Measurements from ENCODE around the gene ABCA13.

ABCA13 gene

DNA sequence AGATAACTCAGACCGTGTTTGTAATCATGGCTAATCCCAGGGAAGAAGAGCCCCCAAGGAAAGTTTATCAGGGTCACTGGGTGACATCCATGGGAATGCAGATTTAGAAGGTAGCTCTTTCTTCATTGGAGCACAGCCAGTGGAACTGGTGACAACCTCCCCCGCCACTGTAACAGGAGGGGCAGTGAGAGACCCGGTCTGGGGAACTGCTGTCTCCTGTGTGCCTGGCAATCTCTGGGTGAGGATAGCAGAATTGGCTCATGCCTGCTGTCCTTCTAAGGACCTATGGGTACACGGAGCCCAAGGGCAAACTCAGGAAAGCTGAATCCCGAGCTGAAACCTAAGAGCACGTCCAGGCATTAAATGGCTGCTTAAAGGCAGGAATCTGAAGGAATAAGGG is 341.6 kb downstream of the ABCA13 start:
- peaks cover 5% of the 10 kb centered on the region for H3K4me1 ChIP-seq (ENCODE audit: control insufficient read depth, insufficient read depth, low read length)

GRCh38 chr7:48515171-48515570 is 343.9 kb downstream of the ABCA13 start:
- Histone ChIP-seq H3K27me3 (ENCODE audit: control insufficient read depth, insufficient read depth, low read length) (no peaks in the 10 kb centered on the region), H3K9me3 (ENCODE audit: control insufficient read depth, insufficient read depth, low read length) (no peaks in the 10 kb centered on the region), H3K4me1 (ENCODE audit: control insufficient read depth, insufficient read depth, low read length) (peaks cover 5% of the 10 kb centered on the region), H3K27ac (ENCODE audit: low read depth, low read length) (no peak overlapping the region), H3K36me3 (ENCODE audit: control insufficient read depth, insufficient read depth, low read length) (no peaks in the 10 kb centered on the region), H3K4me3 (ENCODE audit: low read depth, low read length) (no peak overlapping the region), H3K9ac (ENCODE audit: low read depth, low read length) (no peak overlapping the region)

More for the DNA sequence above, 341.6 kb downstream of the ABCA13 start:
- Histone ChIP-seq H3K27me3 (ENCODE audit: control insufficient read depth, insufficient read depth, low read length) (no peaks in the 10 kb centered on the region), H3K9me3 (ENCODE audit: control insufficient read depth, insufficient read depth, low read length) (no peaks in the 10 kb centered on the region), H3K27ac (ENCODE audit: low read depth, low read length) (no peak overlapping the region), H3K9ac (ENCODE audit: low read depth, low read length) (no peak overlapping the region), H3K36me3 (ENCODE audit: control insufficient read depth, insufficient read depth, low read length) (no peaks in the 10 kb centered on the region), H3K4me3 (ENCODE audit: low read depth, low read length) (no peak overlapping the region)

GRCh38 chr7:48518092-48518491 is 346.8 kb downstream of the ABCA13 start:
- peaks cover 3% of the 10 kb centered on the region for H3K4me1 ChIP-seq (ENCODE audit: control insufficient read depth, insufficient read depth, low read length)
- no peak overlapping the region for H3K4me3 ChIP-seq (ENCODE audit: low read depth, low read length)
- no peak overlapping the region for H3K27ac ChIP-seq (ENCODE audit: low read depth, low read length)

DNA sequence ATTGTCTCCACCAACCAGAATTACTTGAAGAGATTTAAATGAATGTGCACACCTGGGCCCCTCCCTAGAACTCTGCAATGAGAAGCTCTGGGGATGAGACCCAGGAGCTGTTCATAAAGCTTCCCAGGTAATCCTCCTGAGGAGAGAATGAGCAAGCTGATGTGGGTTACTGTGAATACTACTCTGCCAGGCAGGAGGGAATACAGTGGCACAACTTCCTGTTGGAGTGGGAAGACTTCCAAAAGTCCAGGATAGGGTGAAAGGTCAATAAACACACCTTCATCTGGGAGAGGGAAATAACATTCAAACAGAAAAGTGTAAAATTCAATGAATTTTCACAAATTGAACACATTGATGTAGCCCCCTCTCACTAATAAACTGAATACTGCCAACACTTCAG is 351.4 kb downstream of the ABCA13 start:
- Histone ChIP-seq H3K27ac (ENCODE audit: low read depth, low read length) (no peak overlapping the region), H3K9ac (ENCODE audit: low read depth, low read length) (no peak overlapping the region), H3K27me3 (ENCODE audit: control insufficient read depth, insufficient read depth, low read length) (no peaks in the 10 kb centered on the region), H3K4me3 (ENCODE audit: low read depth, low read length) (no peak overlapping the region), H3K36me3 (ENCODE audit: control insufficient read depth, insufficient read depth, low read length) (no peaks in the 10 kb centered on the region), H3K4me1 (ENCODE audit: control insufficient read depth, insufficient read depth, low read length) (no peaks in the 10 kb centered on the region), H3K9me3 (ENCODE audit: control insufficient read depth, insufficient read depth, low read length) (no peaks in the 10 kb centered on the region)

More at GRCh38 chr7:48518092-48518491, 346.8 kb downstream of the ABCA13 start:
- Histone ChIP-seq H3K9ac (ENCODE audit: low read depth, low read length) (no peak overlapping the region), H3K27me3 (ENCODE audit: control insufficient read depth, insufficient read depth, low read length) (no peaks in the 10 kb centered on the region), H3K36me3 (ENCODE audit: control insufficient read depth, insufficient read depth, low read length) (no peaks in the 10 kb centered on the region), H3K9me3 (ENCODE audit: control insufficient read depth, insufficient read depth, low read length) (no peaks in the 10 kb centered on the region)

DNA sequence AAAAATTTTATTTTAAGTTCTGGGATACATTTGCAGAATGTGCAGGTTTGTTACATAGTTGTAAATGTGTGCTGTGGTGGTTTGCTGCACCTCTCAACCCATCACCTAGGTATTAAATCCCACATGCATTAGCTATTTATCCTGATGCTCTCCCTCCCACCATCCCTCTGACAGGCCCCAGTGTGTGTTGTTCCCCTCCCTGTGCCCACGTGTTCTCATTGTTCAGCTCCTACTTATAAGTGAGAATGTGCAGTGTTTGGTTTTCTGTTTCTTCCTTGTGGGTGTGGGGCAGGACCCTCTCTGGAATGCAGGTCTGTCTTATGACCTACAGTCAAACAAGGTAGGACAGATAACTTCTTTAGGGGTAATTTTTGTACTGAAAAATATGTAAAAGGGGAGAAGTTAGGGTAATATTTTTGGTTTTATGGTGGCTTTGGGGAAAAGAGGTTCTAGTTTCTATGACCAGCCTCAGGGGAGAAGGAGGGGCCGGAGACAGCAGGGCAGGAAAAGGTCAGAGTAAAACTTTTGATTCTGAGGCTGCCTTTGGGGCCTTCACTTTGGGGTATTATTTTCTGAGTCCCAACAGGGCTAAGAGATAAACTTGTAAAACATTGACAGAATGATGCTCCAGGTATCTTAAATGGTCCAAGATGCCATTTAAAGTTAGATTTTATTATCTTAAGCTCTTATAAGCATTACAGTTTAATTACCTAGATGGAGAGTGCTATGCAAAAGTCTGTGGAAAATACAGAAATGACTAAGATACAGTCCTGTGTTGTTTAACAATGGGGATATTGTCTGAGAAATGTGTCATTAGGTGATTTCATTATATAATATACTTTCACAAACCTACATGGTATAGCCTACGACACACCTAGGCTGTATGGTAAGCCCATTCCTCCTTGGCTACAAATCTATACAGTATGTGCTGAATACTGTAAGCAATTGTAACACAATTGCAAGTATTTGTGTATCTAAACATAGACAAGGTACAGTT is 354.8 kb downstream of the ABCA13 start:
- no peak overlapping the region for H3K27ac ChIP-seq (ENCODE audit: low read depth, low read length)
- no peaks in the 10 kb centered on the region for H3K9me3 ChIP-seq (ENCODE audit: control insufficient read depth, insufficient read depth, low read length)
- no peak overlapping the region for H3K4me3 ChIP-seq (ENCODE audit: low read depth, low read length)
- H3K27me3 ChIP-seq (ENCODE audit: control insufficient read depth, insufficient read depth, low read length), result no peaks in the 10 kb centered on the region
- no peaks in the 10 kb centered on the region for H3K36me3 ChIP-seq (ENCODE audit: control insufficient read depth, insufficient read depth, low read length)
- H3K9ac ChIP-seq (ENCODE audit: low read depth, low read length), result no peak overlapping the region
- no peaks in the 10 kb centered on the region for H3K4me1 ChIP-seq (ENCODE audit: control insufficient read depth, insufficient read depth, low read length)

DNA sequence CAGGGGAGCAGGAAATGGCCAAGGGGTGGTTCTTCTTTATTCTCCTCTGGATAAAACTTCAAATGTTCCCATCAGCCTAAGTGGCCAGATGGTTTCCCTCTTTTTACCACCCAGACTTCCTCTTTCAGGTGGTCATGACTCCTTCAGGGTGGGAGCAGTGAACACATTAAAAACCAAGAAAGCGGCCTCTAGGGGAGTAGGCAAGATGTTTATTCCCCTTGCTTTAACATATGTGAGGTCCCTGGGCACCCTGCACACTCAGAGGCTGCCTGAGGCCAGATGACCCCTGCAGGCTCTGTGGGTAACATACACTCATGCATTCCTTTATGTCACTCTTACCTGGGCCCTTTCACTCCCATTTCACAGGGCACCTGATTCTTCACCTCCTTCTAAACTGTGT is 357.4 kb downstream of the ABCA13 start:
- Histone ChIP-seq H3K27ac (ENCODE audit: low read depth, low read length) (no peak overlapping the region), H3K4me1 (ENCODE audit: control insufficient read depth, insufficient read depth, low read length) (no peaks in the 10 kb centered on the region), H3K9ac (ENCODE audit: low read depth, low read length) (no peak overlapping the region), H3K4me3 (ENCODE audit: low read depth, low read length) (no peak overlapping the region), H3K36me3 (ENCODE audit: control insufficient read depth, insufficient read depth, low read length) (no peaks in the 10 kb centered on the region), H3K27me3 (ENCODE audit: control insufficient read depth, insufficient read depth, low read length) (no peaks in the 10 kb centered on the region), H3K9me3 (ENCODE audit: control insufficient read depth, insufficient read depth, low read length) (no peaks in the 10 kb centered on the region)

GRCh38 chr7:48537561-48537960 is 366.3 kb downstream of the ABCA13 start:
- H3K36me3 ChIP-seq (ENCODE audit: control insufficient read depth, insufficient read depth, low read length), result no peaks in the 10 kb centered on the region

DNA sequence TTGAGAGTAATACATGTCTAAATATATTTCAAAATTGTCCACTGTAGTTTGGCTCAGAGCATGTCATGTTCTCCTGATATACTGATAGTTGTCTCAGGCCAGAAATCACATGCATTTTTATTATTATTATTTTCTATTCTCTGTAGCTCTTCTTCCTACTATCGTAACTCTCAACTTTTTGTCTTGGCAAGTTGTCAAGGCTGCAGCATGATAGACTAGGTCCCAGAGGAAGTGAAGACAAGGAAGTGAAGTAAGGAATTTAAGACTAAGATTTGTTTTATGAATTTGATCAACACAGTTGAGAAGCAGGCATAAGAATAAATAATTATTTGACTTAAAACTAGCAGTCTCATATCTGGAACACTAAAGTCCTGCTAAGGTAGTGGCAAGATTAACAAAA is 369.5 kb downstream of the ABCA13 start:
- no peak overlapping the region; the same call in 1 of the 2 replicates for H3K4me3 ChIP-seq (ENCODE audit: low read depth, low read length)
- H3K27ac ChIP-seq (ENCODE audit: low read depth, low read length), result no peak overlapping the region
- H3K36me3 ChIP-seq (ENCODE audit: control insufficient read depth, insufficient read depth, low read length), result no peaks in the 10 kb centered on the region
- H3K9me3 ChIP-seq (ENCODE audit: control insufficient read depth, insufficient read depth, low read length), result peaks cover 13% of the 10 kb centered on the region
- peaks cover 18% of the 10 kb centered on the region; the same call in 1 of the 2 replicates for H3K4me1 ChIP-seq (ENCODE audit: control insufficient read depth, insufficient read depth, low read length)
- no peak overlapping the region for H3K9ac ChIP-seq (ENCODE audit: low read depth, low read length)
- H3K27me3 ChIP-seq (ENCODE audit: control insufficient read depth, insufficient read depth, low read length), result no peaks in the 10 kb centered on the region

More at GRCh38 chr7:48537561-48537960, 366.3 kb downstream of the ABCA13 start:
- no peak overlapping the region for H3K27ac ChIP-seq (ENCODE audit: low read depth, low read length)
- no peak overlapping the region for H3K9ac ChIP-seq (ENCODE audit: low read depth, low read length)
- peaks cover 20% of the 10 kb centered on the region for H3K9me3 ChIP-seq (ENCODE audit: control insufficient read depth, insufficient read depth, low read length)
- H3K27me3 ChIP-seq (ENCODE audit: control insufficient read depth, insufficient read depth, low read length), result no peaks in the 10 kb centered on the region
- no peak overlapping the region for H3K4me3 ChIP-seq (ENCODE audit: low read depth, low read length)
- H3K4me1 ChIP-seq (ENCODE audit: control insufficient read depth, insufficient read depth, low read length), result peaks cover 18% of the 10 kb centered on the region; the same call in 1 of the 2 replicates

GRCh38 chr7:48548667-48549066 is 377.4 kb downstream of the ABCA13 start:
- Histone ChIP-seq H3K4me3 (ENCODE audit: low read depth, low read length) (no peak overlapping the region), H3K27ac (ENCODE audit: low read depth, low read length) (no peak overlapping the region), H3K36me3 (ENCODE audit: control insufficient read depth, insufficient read depth, low read length) (no peaks in the 10 kb centered on the region), H3K9ac (ENCODE audit: low read depth, low read length) (no peak overlapping the region), H3K27me3 (ENCODE audit: control insufficient read depth, insufficient read depth, low read length) (no peaks in the 10 kb centered on the region), H3K4me1 (ENCODE audit: control insufficient read depth, insufficient read depth, low read length) (no peaks in the 10 kb centered on the region; the same call in 1 of the 2 replicates), H3K9me3 (ENCODE audit: control insufficient read depth, insufficient read depth, low read length) (no peaks in the 10 kb centered on the region)

GRCh38 chr7:48551652-48552051 is 380.4 kb downstream of the ABCA13 start:
- H3K27ac ChIP-seq (ENCODE audit: low read depth, low read length), result no peak overlapping the region
- H3K36me3 ChIP-seq (ENCODE audit: control insufficient read depth, insufficient read depth, low read length), result no peaks in the 10 kb centered on the region
- no peaks in the 10 kb centered on the region for H3K9me3 ChIP-seq (ENCODE audit: control insufficient read depth, insufficient read depth, low read length)
- H3K4me1 ChIP-seq (ENCODE audit: control insufficient read depth, insufficient read depth, low read length), result no peaks in the 10 kb centered on the region; the same call in 1 of the 2 replicates
- H3K27me3 ChIP-seq (ENCODE audit: control insufficient read depth, insufficient read depth, low read length), result no peaks in the 10 kb centered on the region
- H3K4me3 ChIP-seq (ENCODE audit: low read depth, low read length), result no peak overlapping the region
- no peak overlapping the region for H3K9ac ChIP-seq (ENCODE audit: low read depth, low read length)

GRCh38 chr7:48563334-48563733 is 392.1 kb downstream of the ABCA13 start:
- Histone ChIP-seq H3K27ac (ENCODE audit: low read depth, low read length) (no peak overlapping the region), H3K9ac (ENCODE audit: low read depth, low read length) (no peak overlapping the region), H3K36me3 (ENCODE audit: control insufficient read depth, insufficient read depth, low read length) (no peaks in the 10 kb centered on the region), H3K4me1 (ENCODE audit: control insufficient read depth, insufficient read depth, low read length) (no peaks in the 10 kb centered on the region), H3K27me3 (ENCODE audit: control insufficient read depth, insufficient read depth, low read length) (no peaks in the 10 kb centered on the region), H3K9me3 (ENCODE audit: control insufficient read depth, insufficient read depth, low read length) (no peaks in the 10 kb centered on the region), H3K4me3 (ENCODE audit: low read depth, low read length) (no peak overlapping the region)

All from HUES48 (cell line).